Glutamatergic neuron (in vitro differentiated cells): ENCODE measurements around the gene KIF26B. TPM values are rescaled to one million over a fixed set of nuclear protein-coding genes. Genes with fewer than 3 reads are reported as not detected.
"Not testable (repeated sequence)": the region's sequence is repeated elsewhere in the genome, so short reads cannot be mapped to it uniquely, and the experiment has no call there.

Experiments used
- DNase-seq: peaks from one replicate; pipeline ENCODE4 v3.0.0; 2022
- H3K27ac Mint-ChIP-seq: one replicate; pipeline ENCODE4 v1.8.0; 2020; ENCODE audit warnings: mild to moderate bottlenecking, mixed read lengths, inconsistent platforms; ENCODE audit not compliant: unreplicated experiment
- H3K27me3 Mint-ChIP-seq: one replicate; pipeline ENCODE4 v1.8.0; 2020; ENCODE audit warnings: mild to moderate bottlenecking, moderate library complexity, mixed read lengths, inconsistent platforms; ENCODE audit not compliant: unreplicated experiment
- H3K36me3 Mint-ChIP-seq: one replicate; pipeline ENCODE4 v1.8.0; 2020; ENCODE audit warnings: mild to moderate bottlenecking, mixed read lengths, inconsistent platforms; ENCODE audit not compliant: unreplicated experiment
- H3K4me1 Mint-ChIP-seq: one replicate; pipeline ENCODE4 v1.8.0; 2020; ENCODE audit warnings: mild to moderate bottlenecking, low read depth, mixed read lengths, inconsistent platforms; ENCODE audit not compliant: unreplicated experiment
- H3K4me3 Mint-ChIP-seq: one replicate; pipeline ENCODE4 v1.8.0; 2020; ENCODE audit warnings: mild to moderate bottlenecking, mixed read lengths, inconsistent platforms; ENCODE audit not compliant: unreplicated experiment
- H3K9me3 Mint-ChIP-seq: one replicate; pipeline ENCODE4 v1.8.0; 2020; ENCODE audit warnings: mild to moderate bottlenecking, moderate library complexity, mixed read lengths, inconsistent platforms; ENCODE audit not compliant: unreplicated experiment
- CTCF ChIP-seq: fragments of 200-600 bp; sonication (generic); IDR thresholded peaks from one replicate; pipeline ENCODE4 v1.5.0; 2021; ENCODE audit not compliant: partially characterized antibody, unreplicated experiment
- total RNA-seq: library from RNA; stranded (reverse); fragmentation: NEBNext Ultra II Directional; extraction: Animal tissue kit (Norgen Biotek cat#: 25700); gene quantifications from one replicate; pipeline ENCODE4 v1.2.1, GENCODE V29; 2021; ENCODE audit not compliant: unreplicated experiment

The KIF26B gene
- total RNA-seq, 1 donor from 2014 or later = 2.4 TPM

- H3K4me1 Mint-ChIP-seq = peaks cover 10% of the 10 kb centered on the region
- TF ChIP-seq CTCF = no peak
- H3K36me3 Mint-ChIP-seq = no peaks in the 10 kb centered on the region
- no peaks in the 10 kb centered on the region for H3K9me3 Mint-ChIP-seq
- no peak overlapping the region for H3K4me3 Mint-ChIP-seq
- peak overlapping the region; percentile 8 for H3K27ac Mint-ChIP-seq
- no peaks in the 10 kb centered on the region for H3K27me3 Mint-ChIP-seq
- DNase-seq = no peak
Observed at GRCh38 chr1:245401881-245402587, 247.2 kb downstream of the KIF26B start.

GRCh38 chr1:245402998-245403397 is 248.2 kb downstream of the KIF26B start:
- H3K36me3 Mint-ChIP-seq, H3K27me3 Mint-ChIP-seq, DNase-seq, H3K9me3 Mint-ChIP-seq, H3K4me3 Mint-ChIP-seq, H3K4me1 Mint-ChIP-seq, H3K27ac Mint-ChIP-seq: not testable (repeated sequence)

GRCh38 chr1:245404527-245404926 is 249.7 kb downstream of the KIF26B start:
- Mint-ChIP-seq H3K9me3 (no peaks in the 10 kb centered on the region), H3K4me1 (peaks cover 10% of the 10 kb centered on the region), H3K27ac (no peak overlapping the region), H3K36me3 (no peaks in the 10 kb centered on the region), H3K4me3 (no peak overlapping the region), H3K27me3 (no peaks in the 10 kb centered on the region)
- no peak for TF ChIP-seq CTCF
- DNase-seq = no peak

- TF ChIP-seq CTCF = no peak
- H3K4me1 Mint-ChIP-seq = peaks cover 10% of the 10 kb centered on the region
Observed at GRCh38 chr1:245404952-245405351, 250.2 kb downstream of the KIF26B start.

GRCh38 chr1:245406426-245406825 is 251.6 kb downstream of the KIF26B start:
- TF ChIP-seq CTCF = no peak
- no peaks in the 10 kb centered on the region for H3K9me3 Mint-ChIP-seq
- no peaks in the 10 kb centered on the region for H3K36me3 Mint-ChIP-seq
- H3K27ac Mint-ChIP-seq = no peak overlapping the region
- no peak for DNase-seq
- H3K4me1 Mint-ChIP-seq = peaks cover 10% of the 10 kb centered on the region
- no peaks in the 10 kb centered on the region for H3K27me3 Mint-ChIP-seq
- no peak overlapping the region for H3K4me3 Mint-ChIP-seq

More at GRCh38 chr1:245404952-245405351, 250.2 kb downstream of the KIF26B start:
- Mint-ChIP-seq H3K9me3 (no peaks in the 10 kb centered on the region), H3K27ac (no peak overlapping the region), H3K4me3 (no peak overlapping the region), H3K27me3 (no peaks in the 10 kb centered on the region), H3K36me3 (no peaks in the 10 kb centered on the region)
- DNase-seq = no peak
